Loucy (cell line): ENCODE measurements around the gene ATP1B3.
"Not testable (repeated sequence)": the region's sequence is repeated elsewhere in the genome, so short reads cannot be mapped to it uniquely, and the experiment has no call there.

Experiments
- H2AFZ ChIP-seq: fragments of 200-600 bp; sonication (generic); 2 replicates; pipeline ENCODE4 v1.6.0; 2016; ENCODE audit warnings: antibody characterized with exemption, mild to moderate bottlenecking, low read length, moderate library complexity
- H3F3A ChIP-seq: fragments of 200-600 bp; 2 replicates; pipeline ENCODE4 v1.6.0; 2016; ENCODE audit warnings: antibody characterized with exemption, low read depth, mild to moderate bottlenecking
- H3K27me3 ChIP-seq: fragments of 200-600 bp; sonication (generic); 2 replicates; pipeline ENCODE4 v1.6.1; 2014; ENCODE audit warnings: low read length, mild to moderate bottlenecking; ENCODE audit not compliant: insufficient read depth, poor library complexity, severe bottlenecking
- H3K36me3 ChIP-seq: fragments of 200-600 bp; sonication (generic); 2 replicates; pipeline ENCODE4 v1.6.1; 2016; ENCODE audit warnings: low read length; ENCODE audit not compliant: insufficient read depth
- H3K4me1 ChIP-seq: fragments of 200-600 bp; sonication (generic); 2 replicates; pipeline ENCODE4 v1.5.1; 2014; ENCODE audit warnings: low read length, mild to moderate bottlenecking; ENCODE audit not compliant: insufficient read depth, poor library complexity, severe bottlenecking
- H3K4me2 ChIP-seq: fragments of 200-600 bp; sonication (generic); 2 replicates; pipeline ENCODE4 v1.6.0; 2014; ENCODE audit warnings: antibody characterized with exemption, low read length, low read depth, mild to moderate bottlenecking; ENCODE audit not compliant: poor library complexity, severe bottlenecking
- H3K4me3 ChIP-seq: fragments of 200-600 bp; sonication (generic); 2 replicates; pipeline ENCODE4 v1.5.1; 2014; ENCODE audit warnings: low read length, mild to moderate bottlenecking, mixed read lengths; ENCODE audit not compliant: poor library complexity, severe bottlenecking
- H3K79me2 ChIP-seq: fragments of 200-600 bp; sonication (generic); 2 replicates; pipeline ENCODE4 v1.6.1; 2014; ENCODE audit warnings: low read length; ENCODE audit not compliant: insufficient read depth
- H3K9ac ChIP-seq: fragments of 200-600 bp; sonication (generic); 2 replicates; pipeline ENCODE4 v1.6.0; 2014; ENCODE audit warnings: mild to moderate bottlenecking, low read depth, low read length, moderate library complexity; ENCODE audit not compliant: poor library complexity, severe bottlenecking
- H3K9me2 ChIP-seq: fragments of 200-600 bp; sonication (generic); replicated peaks from 2 replicates; pipeline ENCODE4 v1.6.1; 2016; ENCODE audit warnings: low read depth, low read length, mixed read lengths
- H3K9me3 ChIP-seq: fragments of 200-600 bp; sonication (generic); 2 replicates; pipeline ENCODE4 v1.6.1; 2014; ENCODE audit warnings: mild to moderate bottlenecking, antibody characterized with exemption, low read length, low read depth; ENCODE audit not compliant: insufficient read depth
- H4K20me1 ChIP-seq: fragments of 200-600 bp; sonication (generic); 2 replicates; pipeline ENCODE4 v1.6.0; 2014; ENCODE audit warnings: antibody characterized with exemption, low read length, mild to moderate bottlenecking; ENCODE audit not compliant: insufficient read depth, poor library complexity, severe bottlenecking
- CTCF ChIP-seq: fragments of 200-600 bp; sonication (generic); conservative IDR thresholded peaks from 2 replicates; pipeline ENCODE4 v1.5.1; 2014; ENCODE audit warnings: mild to moderate bottlenecking, antibody characterized with exemption, low read length
- EZH2phosphoT487 ChIP-seq: fragments of 200-600 bp; IDR thresholded peaks from 2 replicates; pipeline ENCODE4 v1.6.1; 2018; ENCODE audit warnings: antibody characterized with exemption, mild to moderate bottlenecking, moderate library complexity, borderline replicate concordance

ATP1B3 gene

GRCh38 chr3:141971571-141971970 lies 95.1 kb downstream of the ATP1B3 start:
- Histone ChIP-seq H3F3A (no peaks in the 10 kb centered on the region), H3K9ac (no peak overlapping the region), H3K4me1 (no peaks in the 10 kb centered on the region), H3K36me3 (peaks cover 73% of the 10 kb centered on the region), H3K79me2 (no peaks in the 10 kb centered on the region), H3K4me3 (no peak overlapping the region), H4K20me1 (peaks cover 8% of the 10 kb centered on the region), H3K27me3 (no peaks in the 10 kb centered on the region), H3K9me3 (no peaks in the 10 kb centered on the region), H3K9me2 (no peaks in the 10 kb centered on the region), H2AFZ (no peak overlapping the region), H3K4me2 (no peak overlapping the region)
- TF ChIP-seq CTCF (no peak), EZH2phosphoT487 (no peak)

DNA sequence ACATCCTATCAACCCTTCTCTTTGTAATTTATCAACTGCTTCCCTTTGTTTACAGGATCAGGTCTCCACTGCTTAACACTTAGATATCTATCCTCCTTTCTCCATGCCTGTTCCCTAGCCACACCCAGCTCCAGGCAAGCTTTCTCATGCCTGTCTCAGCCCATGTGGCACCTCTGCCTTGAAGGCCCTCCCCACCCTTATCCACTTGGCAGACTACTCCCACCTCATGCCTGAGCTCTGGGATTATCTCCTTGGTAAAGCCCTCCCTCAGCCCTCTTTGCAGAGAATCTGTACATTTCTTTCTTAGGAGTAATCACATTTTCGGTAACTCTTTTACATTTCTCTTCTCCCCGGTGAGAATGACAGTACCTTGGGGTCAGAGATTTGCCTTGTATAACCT lies 96.0 kb downstream of the ATP1B3 start:
- Histone ChIP-seq H3K9me2 (no peaks in the 10 kb centered on the region), H3K9me3 (no peaks in the 10 kb centered on the region), H3K27me3 (no peaks in the 10 kb centered on the region), H3K4me2 (no peak overlapping the region), H3K4me1 (no peaks in the 10 kb centered on the region), H3F3A (no peaks in the 10 kb centered on the region), H3K79me2 (no peaks in the 10 kb centered on the region), H3K9ac (no peak overlapping the region), H3K4me3 (no peak overlapping the region), H3K36me3 (peaks cover 68% of the 10 kb centered on the region), H2AFZ (no peak overlapping the region), H4K20me1 (peaks cover 8% of the 10 kb centered on the region)
- TF ChIP-seq CTCF (no peak), EZH2phosphoT487 (no peak)

DNA sequence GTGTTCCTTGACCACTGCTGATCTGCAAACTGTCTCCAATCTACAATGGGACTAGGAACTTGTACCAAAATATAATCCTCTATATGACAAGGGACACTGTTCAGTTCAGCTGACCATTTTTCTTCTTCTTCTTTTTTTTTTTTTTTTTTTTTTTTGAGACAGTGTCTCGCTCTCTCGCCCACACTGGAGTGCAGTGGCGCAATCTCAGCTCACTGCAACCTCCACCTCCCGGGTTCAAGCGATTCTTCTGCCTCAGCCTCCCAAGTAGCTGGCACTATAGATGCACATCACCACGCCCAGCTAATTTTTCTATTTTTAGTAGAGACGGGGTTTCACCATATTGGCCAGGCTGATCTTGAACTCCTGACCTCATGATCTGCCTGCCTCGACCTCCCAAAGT lies 98.3 kb downstream of the ATP1B3 start:
- not testable (repeated sequence) for H2AFZ ChIP-seq
- H3K36me3 ChIP-seq = peaks cover 61% of the 10 kb centered on the region; the same call in 1 of the 2 replicates

More for the DNA sequence above, 98.3 kb downstream of the ATP1B3 start:
- H3K79me2 ChIP-seq, H3F3A ChIP-seq, H3K9me3 ChIP-seq, H3K4me2 ChIP-seq, H3K4me1 ChIP-seq, H4K20me1 ChIP-seq, H3K9me2 ChIP-seq, H3K9ac ChIP-seq, H3K27me3 ChIP-seq, H3K4me3 ChIP-seq: not testable (repeated sequence)
